VCaP (cell line): Measurements from ENCODE around the gene ARHGEF4.

ENCODE experiments used
- H3K27ac ChIP-seq: fragments of 450-650 bp; 2 replicates; pipeline ENCODE4 v1.5.1; 2017
- CTCF ChIP-seq: fragments of 450-650 bp; conservative IDR thresholded peaks from 2 replicates; pipeline ENCODE4 v1.5.1; 2017; ENCODE audit warnings: mild to moderate bottlenecking, moderate library complexity

Gene ARHGEF4

GRCh38 chr2:130850788-130851623 is 14.3 kb downstream of the ARHGEF4 start:
- H3K27ac ChIP-seq: peak overlapping the region; percentile 53
- no peak for TF ChIP-seq CTCF

GRCh38 chr2:130851624-130852382 is 15.1 kb downstream of the ARHGEF4 start:
- peak overlapping the region; percentile 53 for H3K27ac ChIP-seq
- TF ChIP-seq CTCF: no peak

GRCh38 chr2:130852521-130853115 is 15.9 kb downstream of the ARHGEF4 start:
- TF ChIP-seq CTCF: no peak
- H3K27ac ChIP-seq: peak overlapping the region; percentile 53; the same call in 1 of the 2 replicates

- TF ChIP-seq CTCF: no peak
- H3K27ac ChIP-seq: no peak overlapping the region; the same call in 1 of the 2 replicates
Measured at GRCh38 chr2:130853391-130853790, 16.7 kb downstream of the ARHGEF4 start.

GRCh38 chr2:130854301-130854700 is 17.6 kb downstream of the ARHGEF4 start:
- no peak for TF ChIP-seq CTCF
- H3K27ac ChIP-seq: no peak overlapping the region

- TF ChIP-seq CTCF: no peak
- H3K27ac ChIP-seq: peak overlapping the region; percentile 61
Measured at GRCh38 chr2:130864830-130865800, 28.4 kb downstream of the ARHGEF4 start.
